Measurements from ENCODE around the gene MICU1. TPM values are rescaled to one million over a fixed set of nuclear protein-coding genes. Genes with fewer than 3 reads are reported as not detected.
A peak's percentile ranks its signal among the peaks of the same experiment; 100 is the strongest.
"Not testable (repeated sequence)": the region's sequence is repeated elsewhere in the genome, so short reads cannot be mapped to it uniquely, and the experiment has no call there.

The MICU1 gene
- total RNA-seq, 1 experiment from 2014 or later, result 57.1 TPM

DNA sequence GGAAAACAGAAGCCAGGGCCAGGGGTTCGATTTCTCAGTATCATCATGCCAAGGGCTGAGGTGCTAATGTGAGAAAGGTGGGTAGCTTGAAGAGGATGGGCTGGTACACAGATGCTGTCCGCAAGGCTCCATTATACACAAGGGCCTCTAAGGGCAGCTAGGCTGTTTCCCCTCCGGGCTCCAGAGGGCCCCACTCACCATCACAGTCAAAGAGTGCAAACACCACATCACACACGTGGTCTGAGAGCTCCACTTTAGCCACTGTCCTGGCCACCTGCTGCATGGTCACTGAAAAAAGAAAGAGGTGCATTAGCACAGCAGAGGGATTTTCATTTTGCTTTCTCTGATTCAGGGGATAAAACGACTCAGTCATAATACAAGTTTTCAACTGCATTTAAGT lies 250.3 kb downstream of the MICU1 start:
- in situ Hi-C loops (cut with HindIII; ENCODE audit: low sequenced_read_pairs), result no loop called here
- no peak for DNase-seq (ENCODE audit: low spot score)

DNA sequence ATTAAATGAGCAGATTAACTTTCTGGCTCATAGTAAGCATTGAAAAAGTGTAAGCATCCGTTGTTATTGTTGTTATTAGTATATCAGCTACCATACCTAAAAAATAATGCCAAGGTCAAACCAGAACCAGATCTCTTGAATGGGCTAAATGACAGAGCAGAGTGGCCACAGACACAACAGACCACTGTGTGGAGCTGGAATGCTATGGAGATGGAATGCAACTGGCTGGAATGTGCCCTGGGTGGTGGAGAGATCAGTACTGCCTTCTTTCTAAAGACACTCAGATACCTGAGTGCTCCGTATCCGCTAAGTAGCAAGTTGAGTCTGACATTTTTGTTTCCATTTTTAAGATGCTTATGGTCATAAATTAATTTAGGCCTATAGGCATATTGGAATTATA lies 250.7 kb downstream of the MICU1 start:
- no peak for DNase-seq (ENCODE audit: low spot score)
- in situ Hi-C loops (cut with HindIII; ENCODE audit: low sequenced_read_pairs), result no loop called here

- DNase-seq (ENCODE audit: low spot score), result no peak
Measured at GRCh38 chr10:72370201-72370722, 255.6 kb downstream of the MICU1 start.

GRCh38 chr10:72367301-72367960 lies 258.4 kb downstream of the MICU1 start:
- in situ Hi-C loops (cut with HindIII; ENCODE audit: low sequenced_read_pairs), result no loop called here
- DNase-seq (ENCODE audit: low spot score), result peak; percentile 56

More at GRCh38 chr10:72370201-72370722, 255.6 kb downstream of the MICU1 start:
- in situ Hi-C loops (cut with HindIII; ENCODE audit: low sequenced_read_pairs), result no loop called here

- no peak for DNase-seq (ENCODE audit: low spot score)
- in situ Hi-C loops (cut with HindIII; ENCODE audit: low sequenced_read_pairs), result no loop called here
Measured at GRCh38 chr10:72365106-72365895, 260.6 kb downstream of the MICU1 start.

GRCh38 chr10:72364239-72364777 lies 261.6 kb downstream of the MICU1 start:
- peak; percentile 93 for DNase-seq (ENCODE audit: low spot score)
- in situ Hi-C loops (cut with HindIII; ENCODE audit: low sequenced_read_pairs), result no loop called here

DNA sequence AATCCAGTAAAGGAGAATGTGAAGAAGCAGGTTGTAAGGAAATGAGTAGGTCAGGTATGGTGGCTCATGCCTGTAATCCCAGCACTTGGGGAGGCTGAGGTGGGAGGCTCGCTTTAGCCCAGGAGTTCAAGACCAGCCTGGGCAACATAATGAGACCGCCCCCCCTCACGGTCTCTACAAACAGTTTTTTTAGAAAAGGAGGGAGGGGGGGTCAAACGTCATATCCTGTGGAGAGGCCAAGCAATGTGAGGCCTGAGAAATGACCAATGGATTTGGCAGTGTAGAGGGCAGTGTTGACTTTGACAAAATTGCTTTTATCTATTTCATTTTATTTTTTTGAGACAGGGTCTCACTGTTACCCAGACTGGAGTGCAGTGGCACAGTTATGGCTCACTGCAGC lies 268.9 kb downstream of the MICU1 start:
- DNase-seq (ENCODE audit: low spot score), result no peak
- in situ Hi-C loops (cut with HindIII; ENCODE audit: low sequenced_read_pairs), result no loop called here

DNA sequence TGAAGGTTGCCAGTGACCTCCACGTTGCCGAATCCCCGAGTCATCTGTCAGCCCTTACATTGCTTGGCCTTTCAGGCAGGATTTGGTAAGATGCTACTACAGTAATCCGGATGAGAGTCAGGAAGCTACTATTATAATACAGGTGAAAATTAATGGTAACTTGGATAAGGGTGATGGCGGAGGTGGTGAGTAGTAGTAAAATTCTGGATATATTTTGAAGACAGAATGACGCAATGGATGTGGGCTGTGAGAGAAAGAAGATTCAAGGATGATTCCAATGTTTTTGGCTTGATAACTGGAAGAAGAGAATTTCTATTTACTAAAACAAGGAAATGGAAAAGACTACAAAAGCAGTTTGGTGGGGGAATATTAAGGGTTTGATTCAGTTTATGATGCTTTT lies 269.8 kb downstream of the MICU1 start:
- in situ Hi-C loops (cut with HindIII; ENCODE audit: low sequenced_read_pairs), result no loop called here

DNA sequence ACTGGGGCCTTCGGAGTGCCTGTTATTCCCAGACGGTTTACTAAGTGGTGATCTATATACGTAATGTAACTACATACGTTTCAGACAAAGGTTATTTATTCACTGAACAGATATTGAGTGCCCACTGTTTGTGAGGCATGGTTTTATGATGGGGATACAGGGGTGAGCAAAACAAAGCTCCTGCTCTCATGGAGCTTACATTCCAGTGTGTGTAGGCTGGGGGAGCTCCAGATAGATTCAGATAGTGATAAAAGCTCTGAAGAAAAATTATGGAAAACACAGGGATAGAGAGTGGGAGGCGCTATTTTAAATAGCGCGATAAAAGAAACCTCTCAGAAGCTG lies 270.7 kb downstream of the MICU1 start:
- in situ Hi-C loops (cut with HindIII; ENCODE audit: low sequenced_read_pairs), result no loop called here
- DNase-seq (ENCODE audit: low spot score), result no peak

More for the DNA sequence above, 269.8 kb downstream of the MICU1 start:
- no peak for DNase-seq (ENCODE audit: low spot score)

DNA sequence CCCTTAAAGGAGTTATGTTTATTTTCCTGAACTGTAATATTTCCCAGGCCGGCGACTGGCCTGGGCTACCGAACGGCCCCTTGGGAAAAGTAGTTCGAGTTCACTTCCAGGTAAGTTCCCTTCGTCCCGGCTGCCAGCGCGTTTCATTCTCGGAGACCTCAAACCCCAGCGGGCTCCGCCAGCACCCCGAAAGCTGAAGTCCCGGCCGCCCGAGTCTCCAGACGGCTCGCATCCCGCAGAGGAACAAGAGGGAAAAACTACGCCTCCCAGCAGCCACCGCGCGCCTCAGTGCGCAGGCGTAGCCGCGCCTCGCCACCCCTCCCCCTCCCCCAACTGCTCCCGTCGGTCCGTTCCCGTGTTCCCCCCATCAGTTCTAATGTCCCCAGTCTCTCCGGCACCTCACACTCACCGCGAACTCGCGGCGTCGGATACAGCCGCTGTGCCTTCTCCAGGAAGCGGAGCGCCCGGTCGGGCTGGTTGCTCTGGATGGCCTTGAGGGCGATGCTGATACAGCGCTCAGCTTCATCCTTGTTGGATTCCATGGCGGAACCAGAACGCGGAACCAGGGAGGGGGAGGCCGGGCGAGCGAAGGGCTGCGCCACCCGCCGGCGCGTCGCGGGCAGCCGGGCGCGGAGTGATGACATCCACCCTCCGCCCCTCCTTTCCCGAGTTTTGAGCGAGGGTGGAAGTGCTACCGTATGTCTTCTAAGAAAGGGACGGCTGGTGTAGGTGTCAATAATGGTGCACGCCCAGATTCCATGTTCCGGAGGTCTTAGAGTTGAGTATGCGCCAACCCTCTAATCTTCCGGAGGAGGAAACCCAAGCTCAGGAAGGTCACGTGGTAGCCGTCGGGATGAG lies 271.3 kb downstream of the MICU1 start, which contains the start of gene DNAJB12:
TSS of gene DNAJB12 (minus strand) at position 564 of the 858 bp plus-strand sequence. CDS start at position 542, 22 bp downstream.
- peak; percentile 93 for DNase-seq (ENCODE audit: low spot score)
- in situ Hi-C loops (cut with HindIII; ENCODE audit: low sequenced_read_pairs), result no loop called here

DNA sequence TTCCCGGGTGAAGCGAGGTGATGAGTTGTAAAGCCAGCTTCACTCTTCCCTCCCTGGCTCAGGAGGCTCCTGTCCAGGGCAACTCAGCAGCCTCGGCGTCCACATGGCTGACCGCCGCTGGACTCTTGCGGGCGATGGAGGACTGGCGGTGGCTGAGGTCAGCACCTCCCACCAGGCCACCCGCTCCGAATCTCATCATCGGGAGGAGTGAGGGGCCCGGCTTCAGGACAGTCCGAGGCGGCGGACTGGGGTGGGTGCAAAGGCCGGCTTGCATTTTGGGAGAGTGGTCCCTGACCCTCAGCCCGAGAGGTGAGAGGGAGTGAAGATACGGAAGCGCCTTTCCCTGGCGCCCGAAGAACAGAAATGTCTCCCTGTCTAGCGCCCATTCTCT lies 271.9 kb downstream of the MICU1 start:
- peak; percentile 36 for DNase-seq (ENCODE audit: low spot score)
- in situ Hi-C loops (cut with HindIII; ENCODE audit: low sequenced_read_pairs), result no loop called here

DNA sequence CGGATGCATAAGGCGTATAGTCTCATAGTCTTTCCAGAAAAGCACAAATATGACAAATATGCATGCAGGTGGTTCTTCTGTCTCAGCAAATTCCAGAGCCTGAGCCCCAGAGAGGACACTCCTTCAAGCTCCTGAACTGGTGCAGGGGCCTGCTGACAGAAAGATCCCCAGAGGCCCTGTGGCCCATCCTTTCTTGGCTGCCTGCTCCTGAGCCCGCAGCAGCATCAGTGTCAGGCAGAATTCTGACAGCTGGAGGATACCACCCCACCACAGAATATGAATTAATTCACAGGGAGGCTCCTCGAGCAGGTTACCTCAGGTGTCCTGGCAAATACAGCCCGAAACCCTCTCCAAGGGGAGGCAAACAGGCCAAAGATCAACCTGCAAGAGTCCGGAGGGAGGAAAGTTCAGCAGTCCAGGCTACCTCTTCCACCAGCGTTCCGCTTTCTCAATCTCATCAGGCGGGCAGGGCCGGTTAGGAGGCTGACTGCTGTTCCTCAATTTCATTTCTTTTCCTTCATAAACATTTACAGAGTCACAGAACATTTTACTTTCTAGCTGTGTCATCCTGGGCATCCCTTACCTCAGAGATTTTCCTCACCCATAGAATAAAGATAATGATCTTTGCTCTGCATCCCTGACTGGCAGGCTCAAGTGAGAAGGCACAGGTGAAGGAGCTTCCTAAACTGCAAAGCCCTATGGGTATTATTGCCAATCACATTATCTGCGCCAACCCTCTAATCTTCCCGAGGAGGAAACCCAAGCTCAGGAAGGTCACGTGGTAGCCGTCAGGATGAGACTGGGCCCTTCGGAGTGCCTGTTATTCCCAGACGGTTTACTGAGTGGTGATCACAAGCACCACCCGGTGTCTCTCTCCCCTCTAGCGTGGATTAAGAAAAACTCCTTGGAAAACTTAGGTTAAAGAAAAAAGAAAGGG lies 272.6 kb downstream of the MICU1 start:
- DNase-seq (ENCODE audit: low spot score), result peak; percentile 61
- in situ Hi-C loops (cut with HindIII; ENCODE audit: low sequenced_read_pairs), result no loop called here

DNA sequence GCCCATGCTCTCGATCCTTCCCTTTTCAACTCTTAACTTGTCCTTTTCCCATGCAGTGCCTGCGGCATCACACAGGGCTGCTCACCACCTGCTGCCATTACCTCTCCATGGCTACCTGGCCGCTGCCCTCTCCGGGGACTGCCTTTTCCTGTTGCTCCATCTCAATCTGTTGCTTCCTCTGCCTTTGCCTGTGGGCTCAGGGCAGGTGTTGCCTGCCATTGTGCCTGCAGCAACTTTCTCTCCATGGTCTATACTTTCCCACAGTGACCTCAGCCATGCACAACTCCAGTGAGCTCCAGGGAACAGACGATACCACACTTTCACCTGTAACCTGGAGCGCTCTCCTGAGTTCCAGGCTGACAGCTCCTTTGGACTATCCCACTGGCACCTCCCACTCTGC lies 274.4 kb downstream of the MICU1 start:
- in situ Hi-C loops (cut with HindIII; ENCODE audit: low sequenced_read_pairs), result no loop called here
- DNase-seq (ENCODE audit: low spot score), result no peak

DNA sequence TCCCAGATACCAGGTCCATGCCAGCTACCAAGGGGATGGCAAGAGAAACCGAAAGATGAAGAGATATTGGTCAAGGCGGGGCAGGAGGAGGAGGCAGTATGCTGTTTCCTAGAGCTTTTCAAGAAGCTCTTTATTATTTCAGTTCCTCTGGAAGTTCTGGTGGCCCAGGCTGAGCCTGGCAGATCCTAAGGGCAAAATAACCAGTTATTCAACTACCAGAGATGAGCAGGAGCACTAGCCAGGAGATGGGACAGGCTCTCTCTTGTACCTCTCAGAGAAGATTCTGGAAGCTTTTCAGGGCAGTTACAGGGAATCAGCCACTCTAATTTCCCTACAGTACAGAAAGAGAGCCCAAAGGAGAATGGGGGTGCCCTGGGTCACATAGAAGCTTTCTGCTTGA lies 276.4 kb downstream of the MICU1 start:
- no peak for DNase-seq (ENCODE audit: low spot score)
- in situ Hi-C loops (cut with HindIII; ENCODE audit: low sequenced_read_pairs), result no loop called here

GRCh38 chr10:72348282-72348681 lies 277.6 kb downstream of the MICU1 start:
- in situ Hi-C loops (cut with HindIII; ENCODE audit: low sequenced_read_pairs), result no loop called here
- DNase-seq (ENCODE audit: low spot score), result no peak

DNA sequence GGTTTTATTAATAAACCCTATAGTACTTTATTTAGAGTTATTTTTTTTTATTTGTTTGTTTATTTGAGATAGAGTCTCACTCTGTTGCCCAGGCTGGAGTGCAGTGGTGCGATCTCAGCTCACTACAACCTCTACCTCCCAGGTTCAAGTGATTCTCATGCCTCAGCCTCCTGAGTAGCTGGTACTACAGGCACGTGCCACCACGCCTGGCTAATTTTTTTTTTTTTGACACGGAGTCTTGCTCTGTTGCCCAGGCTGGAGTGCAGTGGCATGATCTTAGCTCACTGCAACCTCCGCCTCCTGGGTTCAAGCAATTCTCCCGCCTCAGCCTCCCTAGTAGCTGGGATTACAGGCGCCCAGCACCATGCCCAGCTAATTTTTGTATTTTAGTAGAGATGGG lies 279.8 kb downstream of the MICU1 start:
- DNase-seq (ENCODE audit: low spot score); in situ Hi-C loops (cut with HindIII; ENCODE audit: low sequenced_read_pairs): not testable (repeated sequence)

DNA sequence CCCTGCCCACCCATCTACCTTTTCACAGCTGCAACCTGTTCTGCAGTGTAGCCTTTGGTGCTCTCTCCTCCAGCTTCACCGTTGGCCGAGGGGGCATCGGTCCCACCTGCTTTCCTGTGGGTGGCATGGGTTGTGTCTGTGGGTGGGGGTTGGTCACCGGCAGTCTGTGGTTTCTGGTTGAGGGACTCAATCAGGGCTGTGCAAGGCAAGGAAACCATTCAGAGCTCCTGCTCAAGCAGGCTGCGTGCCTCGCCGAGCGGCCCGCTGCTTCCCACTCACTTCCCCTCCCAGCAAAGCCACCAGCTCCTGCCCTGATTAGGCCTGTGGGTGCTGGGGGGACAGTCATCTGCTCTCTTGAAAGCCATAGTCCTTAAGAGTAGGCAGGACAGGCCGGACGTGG lies 280.9 kb downstream of the MICU1 start:
- no peak for DNase-seq (ENCODE audit: low spot score)
- in situ Hi-C loops (cut with HindIII; ENCODE audit: low sequenced_read_pairs), result no loop called here

- DNase-seq (ENCODE audit: low spot score), result no peak
Measured at GRCh38 chr10:72342911-72343310, 283.0 kb downstream of the MICU1 start.

More at GRCh38 chr10:72342911-72343310, 283.0 kb downstream of the MICU1 start:
- in situ Hi-C loops (cut with HindIII; ENCODE audit: low sequenced_read_pairs), result no loop called here
